Chondrocyte (in vitro differentiated cells): Measurements from ENCODE around the gene GLRA3. TPM values are rescaled to one million over a fixed set of nuclear protein-coding genes. Genes with fewer than 3 reads are reported as not detected.

Experiments used
- DNase-seq: peaks from one replicate; pipeline ENCODE4 v3.0.0; 2021; ENCODE audit warnings: mixed read lengths, low spot score
- H3K27ac Mint-ChIP-seq: one replicate; pipeline ENCODE4 v1.8.0; 2021; ENCODE audit warnings: mild to moderate bottlenecking, moderate library complexity, mixed read lengths; ENCODE audit not compliant: unreplicated experiment
- H3K27me3 Mint-ChIP-seq: 2 replicates; pipeline ENCODE4 v1.8.0; 2021; ENCODE audit warnings: low read depth, mixed read lengths
- H3K36me3 Mint-ChIP-seq: 2 replicates; pipeline ENCODE4 v1.8.0; 2021; ENCODE audit warnings: low read depth, mixed read lengths
- H3K4me1 Mint-ChIP-seq: 2 replicates; pipeline ENCODE4 v1.8.0; 2021; ENCODE audit warnings: low read depth, mild to moderate bottlenecking, mixed read lengths
- H3K4me3 Mint-ChIP-seq: one replicate; pipeline ENCODE4 v1.8.0; 2021; ENCODE audit warnings: mild to moderate bottlenecking, moderate library complexity, mixed read lengths; ENCODE audit not compliant: unreplicated experiment
- H3K9me3 Mint-ChIP-seq: 2 replicates; pipeline ENCODE4 v1.8.0; 2021; ENCODE audit warnings: low read depth, mixed read lengths
- total RNA-seq: library from RNA; stranded (reverse); gene quantifications from 3 replicates; pipeline ENCODE4 v1.2.1, GENCODE V29; 2021
- TF ChIP-seq, protein P1 (sequence below): fragments of 200-600 bp; sonication (generic); IDR thresholded peaks from 2 replicates; pipeline ENCODE4 v1.5.0; 2021; ENCODE audit warnings: antibody characterized with exemption, mild to moderate bottlenecking, moderate library complexity

The GLRA3 gene
- total RNA-seq, 1 donor from 2014 or later, result not detected

DNA sequence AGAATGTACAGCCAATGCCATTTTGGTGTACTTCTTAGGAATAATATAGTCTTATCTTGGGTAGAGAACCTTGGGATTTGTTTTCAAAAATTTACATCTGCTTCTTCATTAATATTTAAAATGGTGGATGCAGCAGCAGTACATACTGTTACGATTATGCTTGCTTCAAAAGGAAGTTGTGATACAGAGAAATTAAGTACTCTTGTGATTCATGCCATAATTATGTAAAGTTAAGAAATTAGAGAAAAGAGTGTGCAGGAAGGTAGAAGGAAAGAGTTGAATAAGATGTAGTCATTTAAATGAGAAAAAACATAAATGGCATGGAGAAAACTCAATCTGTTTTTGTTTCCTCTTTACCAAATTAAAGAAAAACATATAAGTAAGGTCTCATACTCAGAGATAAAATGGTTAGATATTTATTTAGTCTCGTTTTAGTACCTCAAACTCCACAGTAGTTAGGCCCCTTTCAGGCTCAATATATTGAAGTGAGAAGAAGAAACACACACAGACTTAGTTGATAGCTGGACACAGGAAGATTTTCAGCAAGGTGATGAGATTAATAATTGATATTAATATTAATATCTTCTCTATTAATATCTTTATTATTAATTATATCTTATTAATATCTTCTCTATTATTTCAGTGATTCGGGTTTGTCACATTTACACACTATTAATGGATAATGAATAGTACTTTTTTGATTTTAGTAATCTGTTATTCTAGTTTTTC, 236.6 kb downstream of the GLRA3 start:
- H3K27ac Mint-ChIP-seq, result no peak overlapping the region
- no peak overlapping the region for H3K4me3 Mint-ChIP-seq
- H3K4me1 Mint-ChIP-seq, result peaks cover 3% of the 10 kb centered on the region
- H3K36me3 Mint-ChIP-seq, result no peaks in the 10 kb centered on the region
- TF ChIP-seq, protein P1, sequence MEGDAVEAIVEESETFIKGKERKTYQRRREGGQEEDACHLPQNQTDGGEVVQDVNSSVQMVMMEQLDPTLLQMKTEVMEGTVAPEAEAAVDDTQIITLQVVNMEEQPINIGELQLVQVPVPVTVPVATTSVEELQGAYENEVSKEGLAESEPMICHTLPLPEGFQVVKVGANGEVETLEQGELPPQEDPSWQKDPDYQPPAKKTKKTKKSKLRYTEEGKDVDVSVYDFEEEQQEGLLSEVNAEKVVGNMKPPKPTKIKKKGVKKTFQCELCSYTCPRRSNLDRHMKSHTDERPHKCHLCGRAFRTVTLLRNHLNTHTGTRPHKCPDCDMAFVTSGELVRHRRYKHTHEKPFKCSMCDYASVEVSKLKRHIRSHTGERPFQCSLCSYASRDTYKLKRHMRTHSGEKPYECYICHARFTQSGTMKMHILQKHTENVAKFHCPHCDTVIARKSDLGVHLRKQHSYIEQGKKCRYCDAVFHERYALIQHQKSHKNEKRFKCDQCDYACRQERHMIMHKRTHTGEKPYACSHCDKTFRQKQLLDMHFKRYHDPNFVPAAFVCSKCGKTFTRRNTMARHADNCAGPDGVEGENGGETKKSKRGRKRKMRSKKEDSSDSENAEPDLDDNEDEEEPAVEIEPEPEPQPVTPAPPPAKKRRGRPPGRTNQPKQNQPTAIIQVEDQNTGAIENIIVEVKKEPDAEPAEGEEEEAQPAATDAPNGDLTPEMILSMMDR, result no peak
- DNase-seq, result no peak
- peaks cover 9% of the 10 kb centered on the region for H3K27me3 Mint-ChIP-seq
- no peaks in the 10 kb centered on the region for H3K9me3 Mint-ChIP-seq

- H3K4me3 Mint-ChIP-seq, result no peak overlapping the region
- H3K36me3 Mint-ChIP-seq, result no peaks in the 10 kb centered on the region
- H3K4me1 Mint-ChIP-seq, result peaks cover 3% of the 10 kb centered on the region
- no peaks in the 10 kb centered on the region for H3K9me3 Mint-ChIP-seq
- H3K27me3 Mint-ChIP-seq, result peaks cover 8% of the 10 kb centered on the region
- no peak overlapping the region for H3K27ac Mint-ChIP-seq
- TF ChIP-seq, protein P1, result no peak
- DNase-seq, result no peak
Observed at GRCh38 chr4:174591243-174592021, 237.6 kb downstream of the GLRA3 start.

DNA sequence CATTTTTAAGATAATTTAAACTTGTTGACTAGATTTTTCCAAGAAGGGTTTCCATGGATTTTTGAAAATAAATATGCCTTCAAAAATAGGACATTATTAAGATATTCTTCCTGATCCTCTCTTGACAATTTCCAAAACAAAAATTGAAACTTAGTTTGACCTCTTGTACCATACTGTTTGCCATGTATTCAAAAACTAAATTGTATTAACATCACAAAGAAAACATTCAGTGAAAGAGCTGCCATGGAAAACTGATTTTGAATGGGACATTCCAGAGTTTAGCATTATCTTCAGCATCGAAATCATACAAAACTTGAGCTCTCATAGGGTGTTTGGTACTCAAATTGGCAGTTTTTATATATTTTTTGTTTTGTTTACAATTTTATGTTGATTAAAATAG, 238.7 kb downstream of the GLRA3 start:
- no peak overlapping the region for H3K4me3 Mint-ChIP-seq
- peaks cover 3% of the 10 kb centered on the region for H3K4me1 Mint-ChIP-seq
- no peak overlapping the region for H3K27ac Mint-ChIP-seq
- H3K9me3 Mint-ChIP-seq, result no peaks in the 10 kb centered on the region
- TF ChIP-seq, protein P1, result no peak
- H3K27me3 Mint-ChIP-seq, result peaks cover 7% of the 10 kb centered on the region
- DNase-seq, result no peak
- no peaks in the 10 kb centered on the region for H3K36me3 Mint-ChIP-seq

Other genes with a start within 250 kb of the GLRA3 start
- gene ADAM29, start 89.1 kb upstream of the GLRA3 start, total RNA-seq, result not detected in 3 replicates